ENCODE results near the gene PLCH1.

DNA sequence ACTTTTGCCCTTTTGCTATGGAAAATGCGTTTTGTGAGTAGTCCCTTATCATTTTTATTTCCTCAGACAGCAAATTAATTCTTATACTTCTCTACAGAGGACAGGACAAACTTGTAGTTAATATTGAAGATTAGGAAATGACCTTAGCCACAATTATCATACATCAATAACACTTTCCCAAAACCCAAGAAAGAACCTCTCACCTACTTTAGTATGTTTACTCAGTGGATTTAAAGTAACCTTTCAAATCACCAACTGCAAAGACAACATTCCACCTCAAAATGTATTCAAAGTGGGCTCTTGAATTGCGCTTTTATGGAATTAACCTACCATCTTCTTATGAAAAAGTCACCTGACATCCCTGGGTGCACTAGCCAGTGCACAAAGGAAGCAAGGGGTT lies 107.3 kb downstream of the PLCH1 start:
- TF ChIP-seq, protein P1, sequence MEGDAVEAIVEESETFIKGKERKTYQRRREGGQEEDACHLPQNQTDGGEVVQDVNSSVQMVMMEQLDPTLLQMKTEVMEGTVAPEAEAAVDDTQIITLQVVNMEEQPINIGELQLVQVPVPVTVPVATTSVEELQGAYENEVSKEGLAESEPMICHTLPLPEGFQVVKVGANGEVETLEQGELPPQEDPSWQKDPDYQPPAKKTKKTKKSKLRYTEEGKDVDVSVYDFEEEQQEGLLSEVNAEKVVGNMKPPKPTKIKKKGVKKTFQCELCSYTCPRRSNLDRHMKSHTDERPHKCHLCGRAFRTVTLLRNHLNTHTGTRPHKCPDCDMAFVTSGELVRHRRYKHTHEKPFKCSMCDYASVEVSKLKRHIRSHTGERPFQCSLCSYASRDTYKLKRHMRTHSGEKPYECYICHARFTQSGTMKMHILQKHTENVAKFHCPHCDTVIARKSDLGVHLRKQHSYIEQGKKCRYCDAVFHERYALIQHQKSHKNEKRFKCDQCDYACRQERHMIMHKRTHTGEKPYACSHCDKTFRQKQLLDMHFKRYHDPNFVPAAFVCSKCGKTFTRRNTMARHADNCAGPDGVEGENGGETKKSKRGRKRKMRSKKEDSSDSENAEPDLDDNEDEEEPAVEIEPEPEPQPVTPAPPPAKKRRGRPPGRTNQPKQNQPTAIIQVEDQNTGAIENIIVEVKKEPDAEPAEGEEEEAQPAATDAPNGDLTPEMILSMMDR (IDR thresholded peaks at IDR 0.05): no peak
- no peak for TF ChIP-seq POLR2A (IDR thresholded peaks at IDR 0.05)

Data from ovary (tissue), 3 donors.